Keratinocyte (primary cell): ENCODE results near the gene GGTLC1. TPM values are rescaled to one million over a fixed set of nuclear protein-coding genes. Genes with fewer than 3 reads are reported as not detected.

Experiments
- DNase-seq: peaks from one replicate; pipeline ENCODE4 v3.0.0-alpha.2; 2011; ENCODE audit warnings: low read depth, missing footprints, low spot score
- FAIRE-seq: peaks from 2 replicates; lab custom pipeline; 2011; peaks lifted over from hg19 to GRCh38; lab: Jason Lieb, UNC
- H2AFZ ChIP-seq: 2 replicates; pipeline ENCODE4 v1.6.0; 2012; ENCODE audit warnings: low read length, control low read depth, inconsistent platforms; ENCODE audit not compliant: control insufficient read depth
- H3K27ac ChIP-seq: 2 replicates; pipeline ENCODE4 v1.5.1; 2011; ENCODE audit warnings: low read length; ENCODE audit not compliant: control insufficient read depth, insufficient read depth
- H3K27me3 ChIP-seq: 3 replicates; pipeline ENCODE4 v1.6.0; 2011; ENCODE audit warnings: low read length; ENCODE audit not compliant: control insufficient read depth, insufficient read depth; ENCODE audit errors: extremely low read depth
- H3K36me3 ChIP-seq, 2 experiments: 2 replicates in 1 of 2; 3 replicates in 1 of 2; pipeline ENCODE4 v1.5.1; 2011; ENCODE audit warnings: low read length in 2 of 2, mild to moderate bottlenecking in 1 of 2; ENCODE audit not compliant: control insufficient read depth in 2 of 2, insufficient read depth in 2 of 2; ENCODE audit errors: extremely low read depth in 1 of 2
- H3K4me1 ChIP-seq: 3 replicates; pipeline ENCODE4 v1.5.1; 2011; ENCODE audit warnings: low read length; ENCODE audit not compliant: control insufficient read depth, insufficient read depth; ENCODE audit errors: extremely low read depth
- H3K4me2 ChIP-seq: 3 replicates; pipeline ENCODE4 v1.6.0; 2011; ENCODE audit warnings: low read depth, low read length; ENCODE audit not compliant: control insufficient read depth, insufficient read depth; ENCODE audit errors: extremely low read depth
- H3K4me3 ChIP-seq, 3 experiments: fragments of 200-600 bp in 1 of 3; sonication (generic) in 1 of 3; 2 replicates in 2 of 3; 3 replicates in 1 of 3; pipeline ENCODE4 v1.5.1; 2011 to 2016; ENCODE audit warnings: low read length in 3 of 3, mild to moderate bottlenecking in 3 of 3, control low read depth in 2 of 3, inconsistent platforms in 1 of 3, low read depth in 1 of 3, mixed read lengths in 1 of 3, mixed run types in 1 of 3, moderate library complexity in 1 of 3; ENCODE audit not compliant: control insufficient read depth in 2 of 3, insufficient read depth in 2 of 3; ENCODE audit errors: extremely low read depth in 1 of 3
- H3K79me2 ChIP-seq: 2 replicates; pipeline ENCODE4 v1.6.0; 2012; ENCODE audit warnings: low read length; ENCODE audit not compliant: control insufficient read depth, insufficient read depth
- H3K9ac ChIP-seq: 3 replicates; pipeline ENCODE4 v1.6.0; 2011; ENCODE audit warnings: low read length; ENCODE audit not compliant: control insufficient read depth, insufficient read depth; ENCODE audit errors: extremely low read depth
- H3K9me1 ChIP-seq: 3 replicates; pipeline ENCODE4 v1.6.0; 2011; ENCODE audit warnings: low read length; ENCODE audit not compliant: control insufficient read depth, insufficient read depth; ENCODE audit errors: extremely low read depth
- H3K9me3 ChIP-seq: 2 replicates; pipeline ENCODE4 v1.5.1; 2012; ENCODE audit warnings: low read depth, low read length; ENCODE audit not compliant: control insufficient read depth
- H4K20me1 ChIP-seq: 3 replicates; pipeline ENCODE4 v1.6.0; 2011; ENCODE audit warnings: low read length; ENCODE audit not compliant: control insufficient read depth, insufficient read depth; ENCODE audit errors: extremely low read depth
- CTCF ChIP-seq, 3 experiments: IDR thresholded peaks in 1 of 3; conservative IDR thresholded peaks in 1 of 3; optimal IDR thresholded peaks in 1 of 3; 2 replicates in 2 of 3; 3 replicates in 1 of 3; pipeline versions ENCODE3 to v1.5.1; 2011; ENCODE audit warnings: low read length in 3 of 3, mild to moderate bottlenecking in 3 of 3, moderate library complexity in 2 of 3, control low read depth in 1 of 3, inconsistent platforms in 1 of 3; ENCODE audit not compliant: insufficient read depth in 2 of 3; ENCODE audit errors: extremely low read depth in 1 of 3
- EZH2 ChIP-seq: IDR thresholded peaks from one replicate; pipeline ENCODE4 v1.6.1; 2012; ENCODE audit warnings: inconsistent platforms, mild to moderate bottlenecking, low read length, moderate library complexity
- dilution Hi-C: fragments of 300-500 bp; cut with MboI; formaldehyde crosslinking; loops from one replicate; pipeline ENCODE4 v1.7.0; 2020; ENCODE audit warnings: low sequenced_read_pairs; ENCODE audit not compliant: extremely low pct_ligation_motif_present
- polyA plus RNA-seq, 5 experiments: library from polyadenylated mRNA; depleted of rRNA in 3 of 5; stranded (reverse) in 3 of 5; stranded (forward) in 1 of 5; unstranded in 1 of 5; fragments of >200 nt; gene quantifications; 1 replicate in 1 of 5; 2 replicates in 3 of 5; 3 replicates in 1 of 5; pipeline versions ENCODE4 v1.2.1 to v1.2.3, GENCODE V29; 2011 to 2012; ENCODE audit warnings: missing spikeins in 2 of 5, low read depth in 1 of 5, low replicate concordance in 1 of 5

Gene GGTLC1
- polyA plus RNA-seq, 1 donor (not counting 4 experiments of a cell fraction or from before 2014, with no cell fraction given), result not detected

- no peaks in the 10 kb centered on the region for H4K20me1 ChIP-seq
- dilution Hi-C loops, result no loop called here
- no peaks in the 10 kb centered on the region for H3K4me1 ChIP-seq
- no peaks in the 10 kb centered on the region for H3K36me3 ChIP-seq
- no peak overlapping the region for H2AFZ ChIP-seq
- H3K9ac ChIP-seq, result no peak overlapping the region
- no peak for TF ChIP-seq EZH2
- no peak for TF ChIP-seq CTCF (optimal IDR thresholded peaks at IDR 0.05 in 1 of 3, IDR thresholded peaks at IDR 0.05 in 1 of 3, conservative IDR thresholded peaks at IDR 0.05 in 1 of 3; ENCODE audit: extremely low read depth in 1 of 3, insufficient read depth in 2 of 3, low read length in 3 of 3)
- H3K27ac ChIP-seq, result no peak overlapping the region
- peaks cover 4% of the 10 kb centered on the region for H3K27me3 ChIP-seq
- H3K4me2 ChIP-seq, result no peak overlapping the region
- H3K9me3 ChIP-seq, result no peaks in the 10 kb centered on the region
- FAIRE-seq, result no peak
- H3K4me3 ChIP-seq, result no peak overlapping the region
- no peaks in the 10 kb centered on the region for H3K9me1 ChIP-seq
- H3K79me2 ChIP-seq, result no peaks in the 10 kb centered on the region
- no peak for DNase-seq
Observed at GRCh38 chr20:23954008-23954745, 34.4 kb downstream of the GGTLC1 start.

- FAIRE-seq, result no peak
- Histone ChIP-seq H3K4me3 (no peak overlapping the region), H2AFZ (no peak overlapping the region), H4K20me1 (no peaks in the 10 kb centered on the region), H3K9ac (no peak overlapping the region), H3K9me1 (no peaks in the 10 kb centered on the region), H3K9me3 (no peaks in the 10 kb centered on the region), H3K4me2 (no peak overlapping the region), H3K36me3 (no peaks in the 10 kb centered on the region), H3K27me3 (no peaks in the 10 kb centered on the region), H3K79me2 (no peaks in the 10 kb centered on the region), H3K27ac (no peak overlapping the region), H3K4me1 (no peaks in the 10 kb centered on the region)
- TF ChIP-seq CTCF (optimal IDR thresholded peaks at IDR 0.05 in 1 of 3, IDR thresholded peaks at IDR 0.05 in 1 of 3, conservative IDR thresholded peaks at IDR 0.05 in 1 of 3; ENCODE audit: extremely low read depth in 1 of 3, insufficient read depth in 2 of 3, low read length in 3 of 3) (no peak), EZH2 (no peak)
- dilution Hi-C loops, result no loop called here
- DNase-seq, result no peak
Observed at GRCh38 chr20:23946206-23946605, 42.4 kb downstream of the GGTLC1 start.
